HG02885 (cell line): ENCODE results near the gene PEX14.

Source experiments
- ATAC-seq: cut with Tn5 transposase; IDR thresholded peaks from one replicate; pipeline ENCODE4 v1.9.1; 2021; ENCODE audit warnings: mild to moderate bottlenecking; ENCODE audit not compliant: unreplicated experiment, poor library complexity

PEX14 gene

GRCh38 chr1:10656431-10656830 is 181.7 kb downstream of the PEX14 start:
- ATAC-seq = no peak

GRCh38 chr1:10657088-10657847 is 182.5 kb downstream of the PEX14 start:
- no peak for ATAC-seq

- ATAC-seq = no peak
These were observed 183.8 kb downstream of the PEX14 start for GRCh38 chr1:10658396-10659066.

GRCh38 chr1:10659218-10659617 is 184.5 kb downstream of the PEX14 start:
- ATAC-seq = no peak

- ATAC-seq = no peak
These were observed 185.1 kb downstream of the PEX14 start for GRCh38 chr1:10659646-10660540.

GRCh38 chr1:10661453-10661852 is 186.7 kb downstream of the PEX14 start:
- no peak for ATAC-seq

- no peak for ATAC-seq
These were observed 187.4 kb downstream of the PEX14 start for GRCh38 chr1:10662090-10662688.

- ATAC-seq = no peak
These were observed 188.3 kb downstream of the PEX14 start for GRCh38 chr1:10662824-10663677.

GRCh38 chr1:10663678-10664035 is 188.9 kb downstream of the PEX14 start:
- no peak for ATAC-seq

- ATAC-seq = no peak
These were observed 189.5 kb downstream of the PEX14 start for GRCh38 chr1:10664251-10664650.

- ATAC-seq = no peak
These were observed 190.5 kb downstream of the PEX14 start for GRCh38 chr1:10665226-10665625.

GRCh38 chr1:10665930-10666850 is 191.4 kb downstream of the PEX14 start:
- no peak for ATAC-seq

- ATAC-seq = no peak
These were observed 193.4 kb downstream of the PEX14 start for GRCh38 chr1:10667861-10668761.

GRCh38 chr1:10669570-10669969 is 194.8 kb downstream of the PEX14 start:
- ATAC-seq = no peak

GRCh38 chr1:10670190-10670589 is 195.4 kb downstream of the PEX14 start:
- no peak for ATAC-seq

GRCh38 chr1:10671090-10671489 is 196.3 kb downstream of the PEX14 start:
- ATAC-seq = no peak

GRCh38 chr1:10671622-10672342 is 197.0 kb downstream of the PEX14 start:
- ATAC-seq = no peak
